HEK293 (cell line): ENCODE results near the gene CREG2.

Source experiments
- ZBTB7A ChIP-seq: fragments of 450-650 bp; formaldehyde crosslinking; IDR thresholded peaks from 2 replicates; pipeline ENCODE4 v1.5.1; 2016; ENCODE audit warnings: low read depth, missing biosample characterization, missing genetic modification characterization
- TF ChIP-seq, protein P1 (sequence below): fragments of 450-650 bp; formaldehyde crosslinking; IDR thresholded peaks from 2 replicates; pipeline ENCODE4 v1.5.1; 2016; ENCODE audit warnings: missing biosample characterization, missing genetic modification characterization

- TF ChIP-seq ZBTB7A (tag by site-specific recombination), result no peak
- TF ChIP-seq, protein P1, sequence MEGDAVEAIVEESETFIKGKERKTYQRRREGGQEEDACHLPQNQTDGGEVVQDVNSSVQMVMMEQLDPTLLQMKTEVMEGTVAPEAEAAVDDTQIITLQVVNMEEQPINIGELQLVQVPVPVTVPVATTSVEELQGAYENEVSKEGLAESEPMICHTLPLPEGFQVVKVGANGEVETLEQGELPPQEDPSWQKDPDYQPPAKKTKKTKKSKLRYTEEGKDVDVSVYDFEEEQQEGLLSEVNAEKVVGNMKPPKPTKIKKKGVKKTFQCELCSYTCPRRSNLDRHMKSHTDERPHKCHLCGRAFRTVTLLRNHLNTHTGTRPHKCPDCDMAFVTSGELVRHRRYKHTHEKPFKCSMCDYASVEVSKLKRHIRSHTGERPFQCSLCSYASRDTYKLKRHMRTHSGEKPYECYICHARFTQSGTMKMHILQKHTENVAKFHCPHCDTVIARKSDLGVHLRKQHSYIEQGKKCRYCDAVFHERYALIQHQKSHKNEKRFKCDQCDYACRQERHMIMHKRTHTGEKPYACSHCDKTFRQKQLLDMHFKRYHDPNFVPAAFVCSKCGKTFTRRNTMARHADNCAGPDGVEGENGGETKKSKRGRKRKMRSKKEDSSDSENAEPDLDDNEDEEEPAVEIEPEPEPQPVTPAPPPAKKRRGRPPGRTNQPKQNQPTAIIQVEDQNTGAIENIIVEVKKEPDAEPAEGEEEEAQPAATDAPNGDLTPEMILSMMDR (tag by site-specific recombination), result no peak
Observed at GRCh38 chr2:101302016-101302415, 85.3 kb downstream of the CREG2 start.
